D721Med (cell line): Measurements from ENCODE around the gene DAO.

ENCODE experiments used
- DNase-seq: peaks from one replicate; pipeline ENCODE4 v3.0.0; 2011; ENCODE audit warnings: low spot score; ENCODE audit not compliant: insufficient read length
- FAIRE-seq: peaks from 2 replicates; lab custom pipeline; 2011; peaks lifted over from hg19 to GRCh38; lab: Jason Lieb, UNC
- CTCF ChIP-seq: IDR thresholded peaks from 2 replicates; pipeline ENCODE4 v1.5.1; 2012; ENCODE audit warnings: mild to moderate bottlenecking, control low read depth; ENCODE audit not compliant: insufficient read depth; ENCODE audit errors: missing control alignments

DAO gene

GRCh38 chr12:108890208-108890607 lies 10.3 kb downstream of the DAO start:
- no peak for TF ChIP-seq CTCF
- FAIRE-seq = no peak
- DNase-seq = no peak

- DNase-seq (no peak), FAIRE-seq (no peak)
- TF ChIP-seq CTCF = no peak
Measured at GRCh38 chr12:108895220-108895802, 15.4 kb downstream of the DAO start.

GRCh38 chr12:108896336-108896735 lies 16.4 kb downstream of the DAO start:
- DNase-seq = no peak
- TF ChIP-seq CTCF = no peak
- FAIRE-seq = no peak

GRCh38 chr12:108896817-108897216 lies 16.9 kb downstream of the DAO start:
- FAIRE-seq = no peak
- DNase-seq = no peak
- no peak for TF ChIP-seq CTCF

- no peak for TF ChIP-seq CTCF
- DNase-seq = no peak
- no peak for FAIRE-seq
Measured at GRCh38 chr12:108899145-108899544, 19.3 kb downstream of the DAO start.

- no peak for FAIRE-seq
- no peak for DNase-seq
- TF ChIP-seq CTCF = no peak
Measured at GRCh38 chr12:108905725-108906124, 25.8 kb downstream of the DAO start.

- no peak for TF ChIP-seq CTCF
- DNase-seq (no peak), FAIRE-seq (no peak)
Measured at GRCh38 chr12:108906971-108907370, 27.1 kb downstream of the DAO start.
